OCI-LY3 (cell line): ENCODE results near the gene TIFAB.

Experiments
- H2AFZ ChIP-seq: fragments of 200-600, 300-600 bp; shearing (Covaris generic); 2 replicates; pipeline ENCODE4 v1.6.0; 2014; ENCODE audit warnings: antibody characterized with exemption, low read depth, low read length
- H3K27ac ChIP-seq: fragments of 200-600, 300-600 bp; sonication (generic); 2 replicates; pipeline ENCODE4 v1.5.1; 2014; ENCODE audit warnings: mild to moderate bottlenecking, low read length, moderate library complexity, mixed read lengths
- H3K27me3 ChIP-seq: fragments of 200-600, 300-600 bp; sonication (generic); 2 replicates; pipeline ENCODE4 v1.6.1; 2014; ENCODE audit warnings: low read depth, low read length, mixed read lengths
- H3K36me3 ChIP-seq: fragments of 200-600, 300-600 bp; sonication (generic); replicated peaks from 2 replicates; pipeline ENCODE3; 2014; ENCODE audit warnings: low read depth, low read length, mixed read lengths
- H3K4me1 ChIP-seq: fragments of 300-600, 200-600 bp; sonication (generic); 2 replicates; pipeline ENCODE4 v1.6.1; 2014; ENCODE audit warnings: low read length, mixed read lengths
- H3K4me2 ChIP-seq: fragments of 200-600, 300-600 bp; sonication (generic); 2 replicates; pipeline ENCODE4 v1.6.1; 2014; ENCODE audit warnings: low read length, mixed read lengths
- H3K4me3 ChIP-seq: fragments of 300-600, 200-600 bp; sonication (generic); 2 replicates; pipeline ENCODE4 v1.5.1; 2014; ENCODE audit warnings: antibody characterized with exemption, mild to moderate bottlenecking, low read length, moderate library complexity
- H3K79me2 ChIP-seq: fragments of 300-600, 200-600 bp; shearing (Covaris generic); 2 replicates; pipeline ENCODE4 v1.6.1; 2014; ENCODE audit warnings: mild to moderate bottlenecking, low read length, mixed read lengths
- H3K9ac ChIP-seq: fragments of 300-600, 200-600 bp; shearing (Covaris generic); 2 replicates; pipeline ENCODE4 v1.6.0; 2014; ENCODE audit warnings: mild to moderate bottlenecking, low read length, moderate library complexity
- H3K9me3 ChIP-seq: fragments of 200-600, 300-600 bp; shearing (Covaris generic); 2 replicates; pipeline ENCODE4 v1.6.1; 2014; ENCODE audit warnings: low read length, mixed read lengths; ENCODE audit not compliant: insufficient read depth
- H4K20me1 ChIP-seq: fragments of 200-600, 300-600 bp; sonication (generic); 2 replicates; pipeline ENCODE4 v1.6.1; 2016; ENCODE audit warnings: low read length, mixed read lengths; ENCODE audit not compliant: insufficient read depth
- CTCF ChIP-seq: fragments of 200-600, 300-600 bp; sonication (generic); IDR thresholded peaks from 2 replicates; pipeline ENCODE4 v1.5.1; 2014; ENCODE audit warnings: antibody characterized with exemption, low read length, low read depth
- EZH2phosphoT487 ChIP-seq: fragments of 200-600 bp; shearing (Covaris generic); IDR thresholded peaks from 2 replicates; pipeline ENCODE4 v1.6.1; 2018; ENCODE audit warnings: antibody characterized with exemption, mixed run types, low read depth

Gene TIFAB

GRCh38 chr5:135481909-135482311 is 29.8 kb upstream of the TIFAB start:
- TF ChIP-seq EZH2phosphoT487 (no peak), CTCF (no peak)
- no peaks in the 10 kb centered on the region for H3K36me3 ChIP-seq
- no peaks in the 10 kb centered on the region for H4K20me1 ChIP-seq
- no peaks in the 10 kb centered on the region for H3K9me3 ChIP-seq
- no peak overlapping the region for H2AFZ ChIP-seq
- H3K27ac ChIP-seq = no peak overlapping the region
- H3K4me3 ChIP-seq = no peak overlapping the region
- no peaks in the 10 kb centered on the region for H3K79me2 ChIP-seq
- H3K27me3 ChIP-seq = no peaks in the 10 kb centered on the region
- no peaks in the 10 kb centered on the region for H3K4me1 ChIP-seq
- H3K4me2 ChIP-seq = no peak overlapping the region
- H3K9ac ChIP-seq = no peak overlapping the region

- H3K36me3 ChIP-seq = no peaks in the 10 kb centered on the region
- H3K79me2 ChIP-seq = no peaks in the 10 kb centered on the region
- no peak overlapping the region for H2AFZ ChIP-seq
- H3K4me3 ChIP-seq = no peak overlapping the region
- H3K4me1 ChIP-seq = no peaks in the 10 kb centered on the region
- TF ChIP-seq EZH2phosphoT487 = no peak
- no peak for TF ChIP-seq CTCF
- H3K4me2 ChIP-seq = no peak overlapping the region
- H3K27me3 ChIP-seq = no peaks in the 10 kb centered on the region
- no peaks in the 10 kb centered on the region for H3K9me3 ChIP-seq
- no peaks in the 10 kb centered on the region for H4K20me1 ChIP-seq
- no peak overlapping the region for H3K27ac ChIP-seq
- no peak overlapping the region for H3K9ac ChIP-seq
These were observed 29.2 kb upstream of the TIFAB start for GRCh38 chr5:135481387-135481786.

- H3K9ac ChIP-seq = no peak overlapping the region
- H3K9me3 ChIP-seq = no peaks in the 10 kb centered on the region
- no peaks in the 10 kb centered on the region for H3K79me2 ChIP-seq
- TF ChIP-seq EZH2phosphoT487 (no peak), CTCF (no peak)
- H3K27me3 ChIP-seq = no peaks in the 10 kb centered on the region
- no peak overlapping the region for H2AFZ ChIP-seq
- no peaks in the 10 kb centered on the region for H3K4me1 ChIP-seq
- H4K20me1 ChIP-seq = no peaks in the 10 kb centered on the region
- no peak overlapping the region for H3K4me2 ChIP-seq
- H3K4me3 ChIP-seq = no peak overlapping the region
- H3K27ac ChIP-seq = no peak overlapping the region
- H3K36me3 ChIP-seq = no peaks in the 10 kb centered on the region
These were observed 28.4 kb upstream of the TIFAB start for GRCh38 chr5:135480511-135480910.

- Histone ChIP-seq H3K4me1 (no peaks in the 10 kb centered on the region), H3K4me2 (no peak overlapping the region), H3K4me3 (no peak overlapping the region), H3K36me3 (no peaks in the 10 kb centered on the region), H3K9me3 (no peaks in the 10 kb centered on the region), H3K79me2 (no peaks in the 10 kb centered on the region), H3K27ac (no peak overlapping the region), H4K20me1 (no peaks in the 10 kb centered on the region), H3K9ac (no peak overlapping the region), H2AFZ (no peak overlapping the region), H3K27me3 (no peaks in the 10 kb centered on the region)
- TF ChIP-seq EZH2phosphoT487 (no peak), CTCF (no peak)
These were observed 26.8 kb upstream of the TIFAB start for GRCh38 chr5:135478938-135479337.
